ENCODE results near the gene B4GALT5. TPM values are rescaled to one million over a fixed set of nuclear protein-coding genes. Genes with fewer than 3 reads are reported as not detected.
A peak's percentile ranks its signal among the peaks of the same experiment; 100 is the strongest.

The B4GALT5 gene
- total RNA-seq, 4 donors from 2014 or later = 13.5 to 59.0 (median 25.0) TPM

- Histone ChIP-seq H3K27me3 (no peaks in the 10 kb centered on the region), H3K4me3 (no peak overlapping the region), H3K9me3 (no peaks in the 10 kb centered on the region), H3K4me1 (peaks cover 3 to 20% of the 10 kb centered on the region in 2 donors), H3K27ac (peak overlapping the region; percentile 95 to 98), H3K36me3 (no peaks in the 10 kb centered on the region)
- no peak for TF ChIP-seq POLR2A (IDR thresholded peaks at IDR 0.05)
- TF ChIP-seq, protein P1, sequence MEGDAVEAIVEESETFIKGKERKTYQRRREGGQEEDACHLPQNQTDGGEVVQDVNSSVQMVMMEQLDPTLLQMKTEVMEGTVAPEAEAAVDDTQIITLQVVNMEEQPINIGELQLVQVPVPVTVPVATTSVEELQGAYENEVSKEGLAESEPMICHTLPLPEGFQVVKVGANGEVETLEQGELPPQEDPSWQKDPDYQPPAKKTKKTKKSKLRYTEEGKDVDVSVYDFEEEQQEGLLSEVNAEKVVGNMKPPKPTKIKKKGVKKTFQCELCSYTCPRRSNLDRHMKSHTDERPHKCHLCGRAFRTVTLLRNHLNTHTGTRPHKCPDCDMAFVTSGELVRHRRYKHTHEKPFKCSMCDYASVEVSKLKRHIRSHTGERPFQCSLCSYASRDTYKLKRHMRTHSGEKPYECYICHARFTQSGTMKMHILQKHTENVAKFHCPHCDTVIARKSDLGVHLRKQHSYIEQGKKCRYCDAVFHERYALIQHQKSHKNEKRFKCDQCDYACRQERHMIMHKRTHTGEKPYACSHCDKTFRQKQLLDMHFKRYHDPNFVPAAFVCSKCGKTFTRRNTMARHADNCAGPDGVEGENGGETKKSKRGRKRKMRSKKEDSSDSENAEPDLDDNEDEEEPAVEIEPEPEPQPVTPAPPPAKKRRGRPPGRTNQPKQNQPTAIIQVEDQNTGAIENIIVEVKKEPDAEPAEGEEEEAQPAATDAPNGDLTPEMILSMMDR (IDR thresholded peaks at IDR 0.05) = no peak
- intact Hi-C loops (cut with DNase I; ENCODE audit: low total_unique reads) = no loop called here
- DNase-seq = no peak
Observed at GRCh38 chr20:49593466-49594142, 120.1 kb downstream of the B4GALT5 start.

GRCh38 chr20:49592120-49592519 lies 121.6 kb downstream of the B4GALT5 start:
- no peak for TF ChIP-seq POLR2A (IDR thresholded peaks at IDR 0.05)
- TF ChIP-seq, protein P1 (IDR thresholded peaks at IDR 0.05) = no peak
- H3K27ac ChIP-seq = peak overlapping the region; percentile 95 to 98
- no peaks in the 10 kb centered on the region for H3K36me3 ChIP-seq
- no peak for DNase-seq
- no peaks in the 10 kb centered on the region for H3K27me3 ChIP-seq
- intact Hi-C loops (cut with DNase I; ENCODE audit: low total_unique reads) = no loop called here
- no peaks in the 10 kb centered on the region for H3K9me3 ChIP-seq
- no peak overlapping the region for H3K4me3 ChIP-seq
- peaks cover 3 to 25% of the 10 kb centered on the region in 2 donors for H3K4me1 ChIP-seq

DNA sequence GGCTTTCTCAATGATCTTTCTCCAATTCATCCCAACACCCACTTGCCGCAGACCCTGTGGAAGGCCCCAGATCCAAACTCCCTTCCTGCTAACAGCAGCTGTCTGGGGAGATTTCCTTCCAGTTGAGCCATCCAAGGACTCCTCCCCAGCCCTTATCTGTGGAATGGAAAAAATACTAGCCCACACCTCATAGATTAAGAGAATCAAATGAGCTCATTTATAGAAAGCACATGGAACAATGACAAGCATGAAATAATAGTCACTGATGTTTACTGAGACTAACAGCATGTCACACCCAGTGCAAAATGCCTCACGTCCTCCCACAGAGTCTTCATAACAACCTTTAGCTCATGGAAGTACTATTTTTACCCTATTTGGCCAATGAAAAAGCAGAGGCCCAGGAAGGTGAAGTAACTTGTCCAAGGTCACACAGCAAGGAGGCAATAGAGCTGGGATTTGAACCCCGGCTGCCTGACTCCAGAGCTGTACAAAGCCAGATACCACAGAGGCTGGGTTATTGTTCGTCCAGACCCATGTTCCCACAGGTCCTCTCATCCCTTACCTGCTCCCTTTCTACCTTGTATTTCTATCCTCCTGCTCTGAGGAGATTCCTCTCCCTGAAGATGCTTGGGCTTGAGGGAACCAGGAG lies 122.3 kb downstream of the B4GALT5 start:
- Histone ChIP-seq H3K27ac (peak overlapping the region; percentile 95 to 98), H3K4me1 (peaks cover 3 to 28% of the 10 kb centered on the region in 2 donors), H3K36me3 (no peaks in the 10 kb centered on the region), H3K9me3 (no peaks in the 10 kb centered on the region), H3K4me3 (no peak overlapping the region), H3K27me3 (no peaks in the 10 kb centered on the region)
- intact Hi-C loops (cut with DNase I; ENCODE audit: low total_unique reads) = no loop called here
- TF ChIP-seq POLR2A (IDR thresholded peaks at IDR 0.05) = no peak
- TF ChIP-seq, protein P1 (IDR thresholded peaks at IDR 0.05) = no peak
- peak; percentile 62 to 75 for DNase-seq

DNA sequence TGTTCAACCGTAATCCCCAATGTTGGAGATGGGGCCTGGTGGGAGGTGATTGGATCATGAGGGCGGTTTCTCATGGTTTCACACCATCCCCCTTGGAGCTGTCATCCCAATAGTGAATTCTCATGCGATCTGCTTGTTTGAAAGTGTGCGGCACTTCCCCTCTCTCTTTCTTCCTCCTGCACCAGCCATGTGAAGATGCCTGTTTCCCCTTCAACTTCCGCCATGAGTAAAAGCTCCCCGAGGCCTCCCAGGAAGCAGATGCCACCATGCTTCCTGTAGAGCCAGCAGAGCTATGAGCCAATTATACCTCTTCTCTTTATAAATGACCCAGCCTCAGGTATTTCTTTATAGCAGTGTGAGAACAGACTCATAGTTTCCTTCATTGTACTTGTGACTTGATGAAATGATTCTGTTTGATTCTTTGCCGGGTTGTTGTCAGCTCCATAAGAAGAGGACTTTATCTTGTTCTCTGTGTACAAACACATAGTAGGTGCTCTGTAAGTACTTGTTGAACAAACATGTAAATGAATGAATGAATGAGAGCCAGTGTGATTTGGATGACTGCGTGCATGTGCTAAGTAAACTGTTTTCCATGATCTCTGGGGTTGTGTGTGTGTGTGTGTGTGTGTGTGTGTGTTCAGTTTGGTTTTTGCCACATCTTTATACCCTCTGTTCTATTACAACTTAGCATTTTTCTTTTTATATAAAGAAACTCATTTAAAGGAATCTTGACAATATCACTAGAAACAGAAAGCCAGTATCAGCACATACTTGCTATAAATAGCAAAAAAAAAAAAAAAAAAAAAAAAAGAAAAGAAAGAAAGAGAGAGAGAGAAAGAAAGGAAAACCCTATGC lies 123.3 kb downstream of the B4GALT5 start:
- Histone ChIP-seq H3K27me3 (no peaks in the 10 kb centered on the region), H3K4me1 (peaks cover 8 to 37% of the 10 kb centered on the region in 2 donors), H3K27ac (peak overlapping the region; percentile 95 to 98), H3K4me3 (no peak overlapping the region), H3K9me3 (no peaks in the 10 kb centered on the region), H3K36me3 (no peaks in the 10 kb centered on the region)
- intact Hi-C loops (cut with DNase I; ENCODE audit: low total_unique reads) = no loop called here
- DNase-seq = no peak
- TF ChIP-seq, protein P1 (IDR thresholded peaks at IDR 0.05) = no peak
- TF ChIP-seq POLR2A (IDR thresholded peaks at IDR 0.05) = no peak
